Measurements from ENCODE around the gene FAU. TPM values are rescaled to one million over a fixed set of nuclear protein-coding genes. Genes with fewer than 3 reads are reported as not detected.

Gene FAU
- total RNA-seq, 4 donors from 2014 or later = 793 to 1,064 (median 875) TPM

DNA sequence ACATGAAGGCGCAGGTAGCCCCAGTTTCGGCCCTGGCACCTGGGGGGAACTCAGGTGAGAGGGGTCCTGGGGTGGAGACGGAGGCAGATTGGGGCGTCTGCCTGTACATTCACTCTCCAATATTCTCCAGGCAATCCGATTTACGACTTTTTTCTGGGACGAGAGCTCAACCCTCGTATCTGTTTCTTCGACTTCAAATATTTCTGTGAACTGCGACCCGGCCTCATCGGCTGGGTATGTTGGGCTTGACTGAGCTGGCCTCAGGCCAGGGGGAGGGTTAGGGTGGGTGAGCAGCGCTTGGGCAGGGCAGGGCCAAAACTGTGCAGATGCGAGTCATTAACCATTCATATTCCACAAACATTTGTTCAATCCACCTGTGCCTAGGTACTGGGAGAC lies 8.6 kb downstream of the FAU start:
- TF ChIP-seq, protein P1, sequence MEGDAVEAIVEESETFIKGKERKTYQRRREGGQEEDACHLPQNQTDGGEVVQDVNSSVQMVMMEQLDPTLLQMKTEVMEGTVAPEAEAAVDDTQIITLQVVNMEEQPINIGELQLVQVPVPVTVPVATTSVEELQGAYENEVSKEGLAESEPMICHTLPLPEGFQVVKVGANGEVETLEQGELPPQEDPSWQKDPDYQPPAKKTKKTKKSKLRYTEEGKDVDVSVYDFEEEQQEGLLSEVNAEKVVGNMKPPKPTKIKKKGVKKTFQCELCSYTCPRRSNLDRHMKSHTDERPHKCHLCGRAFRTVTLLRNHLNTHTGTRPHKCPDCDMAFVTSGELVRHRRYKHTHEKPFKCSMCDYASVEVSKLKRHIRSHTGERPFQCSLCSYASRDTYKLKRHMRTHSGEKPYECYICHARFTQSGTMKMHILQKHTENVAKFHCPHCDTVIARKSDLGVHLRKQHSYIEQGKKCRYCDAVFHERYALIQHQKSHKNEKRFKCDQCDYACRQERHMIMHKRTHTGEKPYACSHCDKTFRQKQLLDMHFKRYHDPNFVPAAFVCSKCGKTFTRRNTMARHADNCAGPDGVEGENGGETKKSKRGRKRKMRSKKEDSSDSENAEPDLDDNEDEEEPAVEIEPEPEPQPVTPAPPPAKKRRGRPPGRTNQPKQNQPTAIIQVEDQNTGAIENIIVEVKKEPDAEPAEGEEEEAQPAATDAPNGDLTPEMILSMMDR (IDR thresholded peaks at IDR 0.05; ENCODE audit: low read depth) = no peak

DNA sequence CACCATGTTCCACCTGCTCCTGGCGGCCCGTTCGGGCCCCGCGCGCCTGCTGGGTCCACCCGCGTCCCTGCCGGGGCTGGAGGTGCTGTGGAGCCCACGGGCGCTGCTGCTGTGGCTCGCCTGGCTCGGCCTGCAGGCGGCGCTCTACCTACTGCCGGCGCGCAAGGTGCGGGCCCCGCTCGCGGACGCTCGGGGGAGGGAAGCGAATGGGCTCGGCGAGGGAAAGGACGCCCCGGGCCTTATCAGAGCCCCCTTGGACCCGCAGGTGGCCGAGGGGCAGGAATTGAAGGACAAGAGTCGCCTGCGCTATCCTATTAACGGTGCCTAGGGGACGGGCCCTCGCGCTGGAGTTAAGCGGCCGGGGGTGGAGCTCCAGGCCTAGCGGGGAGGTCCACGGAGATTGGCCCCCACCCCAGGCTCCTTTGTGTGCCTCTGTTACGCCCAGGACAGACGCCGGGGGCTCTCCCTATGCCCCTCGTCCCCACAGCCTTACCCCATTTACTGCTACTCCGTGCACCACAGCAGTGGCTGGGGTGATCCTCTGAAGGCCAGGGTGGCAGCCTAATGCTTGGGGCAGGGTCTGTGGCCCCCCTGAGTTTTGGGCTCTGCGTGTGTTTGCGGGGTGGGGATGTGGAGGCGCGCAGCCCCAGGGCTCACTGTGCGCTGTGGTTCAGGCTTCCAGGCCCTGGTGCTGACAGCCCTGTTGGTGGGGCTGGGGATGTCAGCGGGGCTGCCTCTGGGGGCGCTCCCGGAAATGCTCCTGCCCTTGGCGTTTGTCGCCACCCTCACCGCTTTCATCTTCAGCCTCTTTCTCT lies 9.2 kb downstream of the FAU start:
- TF ChIP-seq, protein P1 (IDR thresholded peaks at IDR 0.05; ENCODE audit: low read depth) = no peak

DNA sequence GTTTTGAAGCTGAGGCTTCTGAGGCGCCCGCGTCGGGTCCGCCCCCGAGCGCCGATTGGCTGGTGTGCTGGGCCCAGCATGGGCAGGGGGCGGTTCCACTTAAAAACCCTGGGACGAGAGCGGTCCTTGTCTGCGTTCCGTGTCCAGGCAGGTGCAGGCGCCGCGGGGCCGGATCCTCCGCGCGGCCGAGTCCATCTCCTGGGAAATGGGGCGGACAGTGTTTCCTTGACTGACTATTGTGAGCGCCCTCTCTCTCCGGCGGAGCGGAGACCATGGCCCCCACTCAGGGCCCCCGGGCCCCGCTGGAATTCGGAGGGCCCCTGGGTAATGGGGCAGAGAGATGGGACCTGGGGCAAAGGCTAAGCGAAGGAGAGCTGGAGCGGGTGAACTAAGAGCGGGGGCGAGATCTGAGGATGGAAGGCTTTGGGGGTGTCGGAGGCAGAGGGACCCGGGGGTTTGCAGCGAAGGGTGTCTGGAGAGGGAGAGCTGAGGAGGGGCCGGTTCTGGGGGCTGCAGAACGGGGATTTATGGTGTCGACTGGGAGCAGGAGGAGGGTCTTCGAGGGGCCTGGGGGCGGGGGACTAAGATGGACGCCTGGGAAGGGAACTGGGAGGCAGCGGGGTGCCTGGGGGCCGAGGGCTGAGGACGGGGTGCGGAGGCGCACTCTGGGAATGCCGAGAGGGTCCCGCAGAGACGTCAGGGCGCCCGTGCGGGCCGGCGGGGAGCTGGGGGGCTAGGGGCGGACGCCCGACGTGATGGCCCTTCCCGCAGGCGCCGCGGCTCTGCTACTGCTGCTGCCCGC lies 10.0 kb downstream of the FAU start, which contains the start of gene TM7SF2:
Gene TM7SF2, plus strand, starts transcription at position 129 of the 802 bp plus-strand sequence. Its CDS starts 144 bp downstream, at position 273.
- TF ChIP-seq, protein P1 (IDR thresholded peaks at IDR 0.05; ENCODE audit: low read depth) = no peak

DNA sequence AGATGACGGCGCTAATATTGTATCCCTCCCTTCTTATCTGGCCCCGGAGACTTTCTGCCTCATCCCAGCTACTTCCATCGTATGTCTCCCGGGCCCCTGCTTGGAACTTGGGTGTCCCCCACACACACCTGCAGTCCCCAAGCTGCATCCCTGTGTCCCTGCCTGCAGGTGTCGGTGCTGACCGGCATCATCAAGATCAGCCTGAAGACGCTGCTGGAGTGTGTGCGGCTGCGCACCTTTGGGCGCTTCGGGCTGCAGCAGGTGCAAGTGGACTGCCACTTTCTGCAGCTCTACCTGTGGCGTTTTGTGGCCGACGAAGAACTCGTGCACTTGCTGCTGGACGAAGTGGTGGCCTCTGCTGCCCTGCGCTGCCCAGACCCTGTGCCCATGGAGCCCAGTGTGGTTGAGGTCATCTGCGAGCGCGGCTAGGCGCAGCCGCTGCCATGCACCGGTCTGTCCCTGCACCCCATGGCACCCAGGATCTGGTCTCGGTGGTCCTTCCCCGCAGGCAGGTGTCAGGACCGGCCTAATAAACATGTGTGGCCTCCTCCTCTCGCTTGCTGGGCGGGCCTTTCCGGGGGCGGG lies 10.7 kb downstream of the FAU start:
- TF ChIP-seq, protein P1 (IDR thresholded peaks at IDR 0.05; ENCODE audit: low read depth) = no peak

DNA sequence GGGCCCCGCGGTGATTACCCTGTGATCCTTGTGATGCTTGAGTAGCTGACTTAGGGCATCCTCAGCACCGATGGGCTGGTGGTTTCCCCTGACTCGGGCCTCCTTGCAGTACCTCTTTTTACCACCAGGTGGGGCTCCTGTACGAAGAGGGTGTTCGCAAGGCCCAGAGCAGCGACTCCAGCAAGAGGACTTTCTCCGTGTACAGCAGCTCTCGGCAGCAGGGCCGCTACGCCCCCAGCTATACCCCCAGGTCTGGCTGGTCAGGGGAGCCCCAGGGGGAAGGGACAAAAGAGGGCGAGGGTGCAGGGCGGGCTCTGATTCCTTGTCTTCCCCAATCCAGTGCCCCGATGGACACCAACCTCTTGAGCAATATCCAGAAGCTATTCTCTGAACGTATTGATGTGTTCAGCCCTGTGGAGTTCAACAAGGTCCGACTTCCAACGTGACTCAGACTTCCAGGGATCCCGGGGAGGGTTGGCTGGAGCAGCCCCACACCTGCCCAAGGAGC lies 11.5 kb downstream of the FAU start:
- TF ChIP-seq, protein P1 (IDR thresholded peaks at IDR 0.05; ENCODE audit: low read depth) = no peak

DNA sequence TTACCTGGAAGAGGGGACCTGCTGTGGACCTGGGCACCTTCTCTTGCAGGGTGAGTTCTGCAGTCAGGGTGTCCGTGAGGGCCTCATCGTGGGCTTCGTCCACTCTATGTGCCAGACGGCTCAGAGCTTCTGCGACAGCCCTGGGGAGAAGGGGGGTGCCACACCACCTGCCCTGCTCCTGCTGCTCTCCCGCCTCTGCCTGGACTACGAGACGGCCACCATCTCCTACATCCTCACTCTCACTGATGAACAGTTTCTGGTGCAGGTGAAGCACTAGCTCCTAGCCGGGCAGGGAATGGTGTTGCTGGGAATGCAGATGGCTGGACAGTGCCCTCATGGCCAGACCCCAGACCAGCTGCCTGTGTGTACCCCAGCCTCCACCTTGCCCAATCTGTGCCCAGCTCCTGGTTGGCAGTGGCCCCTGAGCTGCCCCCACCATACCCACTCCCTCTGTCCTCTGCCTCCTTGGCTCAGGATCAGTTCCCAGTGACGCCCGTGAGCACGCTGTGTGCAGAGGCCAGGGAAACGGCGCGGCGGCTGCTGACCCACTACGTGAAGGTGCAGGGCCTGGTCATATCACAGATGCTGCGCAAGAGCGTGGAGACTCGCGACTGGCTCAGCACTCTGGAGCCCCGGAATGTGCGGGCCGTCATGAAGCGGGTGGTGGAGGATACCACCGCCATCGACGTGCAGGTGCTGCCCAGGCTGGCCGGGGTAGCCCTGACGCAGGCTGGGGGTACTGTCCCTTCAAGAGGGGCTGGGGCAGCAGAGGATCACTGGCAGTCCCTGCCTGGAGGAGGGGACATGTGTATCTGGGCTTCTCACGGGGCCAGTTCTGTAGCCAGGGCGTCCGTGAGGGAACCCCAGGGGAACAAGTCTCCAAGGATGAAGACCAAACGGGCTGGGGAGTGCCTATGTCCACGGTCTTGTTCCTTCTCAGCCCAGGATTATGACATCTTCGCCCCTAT lies 12.4 kb downstream of the FAU start:
- TF ChIP-seq, protein P1 (IDR thresholded peaks at IDR 0.05; ENCODE audit: low read depth) = no peak

Measured in subcutaneous adipose tissue (tissue), 4 donors.